ENCODE results near the gene GJB5.

DNA sequence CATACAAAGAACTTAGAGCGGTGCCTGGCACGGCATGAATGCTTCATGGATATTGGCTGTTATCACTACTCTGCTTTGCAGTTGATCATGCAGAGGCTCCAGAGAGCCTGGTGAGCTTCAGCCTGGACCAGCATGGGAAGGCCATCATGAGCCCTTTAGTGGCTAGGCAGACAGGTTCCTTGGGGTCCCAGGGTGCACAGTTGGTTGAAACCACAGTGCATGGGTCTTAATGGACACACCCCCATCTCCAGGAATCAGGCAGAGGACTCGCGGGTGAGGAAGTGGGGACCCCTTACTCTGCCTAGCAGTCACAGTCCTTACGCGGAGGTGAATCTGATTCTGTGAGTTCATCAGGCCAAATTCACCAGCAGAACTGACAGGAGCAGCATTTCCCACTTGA is 1.1 kb downstream of the GJB5 start:
- TF ChIP-seq POLR2A (IDR thresholded peaks at IDR 0.05; ENCODE audit: low read length) (no peak), GATA1 (IDR thresholded peaks at IDR 0.05; ENCODE audit: low read depth, low read length) (no peak)

Measured in erythroblast (primary cell).